K562 (cell line): ENCODE results near the gene POLRMT. TPM values are rescaled to one million over a fixed set of nuclear protein-coding genes. Genes with fewer than 3 reads are reported as not detected.

ENCODE experiments used
- CBFB ChIP-seq: sonication (generic); formaldehyde crosslinking; IDR thresholded peaks from 2 replicates; pipeline ENCODE4 v1.4.0; 2020; ENCODE audit warnings: mild to moderate bottlenecking, missing genetic modification reagents
- CBX1 ChIP-seq: sonication (generic); IDR thresholded peaks from 2 replicates; pipeline ENCODE4 v1.6.1; 2016; ENCODE audit warnings: antibody characterized with exemption, low read depth, mild to moderate bottlenecking
- CBX5 ChIP-seq: IDR thresholded peaks from 2 replicates; pipeline ENCODE4 v1.6.1; 2014; ENCODE audit warnings: low read depth, borderline replicate concordance
- ERF ChIP-seq: fragments of 450-650 bp; formaldehyde crosslinking; IDR thresholded peaks from 2 replicates; pipeline ENCODE4 v1.4.0; 2020; ENCODE audit warnings: mild to moderate bottlenecking, mixed read lengths
- GTF2E2 ChIP-seq: fragments of 200-800 bp; sonication (Bioruptor generic); IDR thresholded peaks from 2 replicates; pipeline ENCODE4 v1.6.1; 2016; ENCODE audit warnings: missing genetic modification characterization, missing compliant biosample characterization
- MYC ChIP-seq, 2 experiments: fragments of 250-450 bp in 1 of 2; sonication (Bioruptor Pico) in 1 of 2; IDR thresholded peaks; 2 replicates each; pipeline versions ENCODE4 v1.5.1 to v1.6.1; 2012 to 2021; ENCODE audit warnings: low read depth in 2 of 2, borderline replicate concordance in 1 of 2, improper control_type of control experiment in 1 of 2, low read length in 1 of 2, mild to moderate bottlenecking in 1 of 2, moderate library complexity in 1 of 2
- PHTF2 ChIP-seq: fragments of 250-450 bp; sonication (Bioruptor Pico); IDR thresholded peaks from 2 replicates; pipeline ENCODE4 v1.5.0; 2021; ENCODE audit warnings: mild to moderate bottlenecking
- POU5F1 ChIP-seq: fragments of 150-350 bp; IDR thresholded peaks from 2 replicates; pipeline ENCODE4 v1.6.1; 2014; ENCODE audit warnings: borderline replicate concordance, low read length, low read depth, mild to moderate bottlenecking; ENCODE audit not compliant: partially characterized antibody
- SLC30A9 ChIP-seq: fragments of 250-450 bp; sonication (Bioruptor Pico); IDR thresholded peaks from 2 replicates; pipeline ENCODE4 v1.8.0; 2022; ENCODE audit warnings: mild to moderate bottlenecking, moderate library complexity
- TRIM24 ChIP-seq, 2 experiments: fragments of 450-650 bp; IDR thresholded peaks; 2 replicates each; pipeline ENCODE4 v1.6.1; 2016
- ZNF121 ChIP-seq: sonication (generic); formaldehyde crosslinking; conservative IDR thresholded peaks from 2 replicates; pipeline ENCODE4 v1.8.0; 2022; ENCODE audit warnings: missing genetic modification reagents
- ZNF232 ChIP-seq: sonication (generic); formaldehyde crosslinking; IDR thresholded peaks from 2 replicates; pipeline ENCODE4 v1.8.0; 2022; ENCODE audit warnings: mild to moderate bottlenecking, missing genetic modification reagents
- polyA plus RNA-seq, 8 experiments: library from polyadenylated mRNA; depleted of rRNA in 4 of 8; stranded (reverse) in 5 of 8; unstranded in 3 of 8; fragments of >200 nt; fragmentation: Nextera tagmentation in 2 of 8; fragmentation: Illumina TruSeq in 1 of 8; extraction: Ambion mirVana in 2 of 8; extraction: Trizol in 1 of 8; gene quantifications; 2 replicates each; pipeline versions ENCODE4 v1.2.1 to v1.2.3, GENCODE V29; 2011 to 2014; ENCODE audit warnings: inconsistent platforms in 1 of 8, missing spikeins in 1 of 8
- total RNA-seq, 7 experiments: library from RNA; depleted of rRNA in 6 of 7; stranded (reverse); fragments of >200 nt in 6 of 7; fragmentation: Illumina TruSeq in 2 of 7; extraction: Trizol in 2 of 7; gene quantifications; 2 replicates each; pipeline versions ENCODE4 v1.2.1 to v1.2.3, GENCODE V29; 2011 to 2021; ENCODE audit warnings: low replicate concordance in 1 of 7
- TF ChIP-seq, protein P1 (sequence below), 2 experiments: fragments of 450-650 bp; formaldehyde crosslinking in 1 of 2; IDR thresholded peaks; 2 replicates each; pipeline versions ENCODE4 v1.4.0 to v1.6.1; 2014 to 2020; ENCODE audit warnings: mild to moderate bottlenecking in 2 of 2, borderline replicate concordance in 1 of 2, low read depth in 1 of 2
- TF ChIP-seq, protein P2 (sequence below): fragments of 450-650 bp; IDR thresholded peaks from 2 replicates; pipeline ENCODE4 v1.7.0; 2016; ENCODE audit warnings: borderline replicate concordance
- TF ChIP-seq, protein P3 (sequence below): fragments of 250-450 bp; sonication (Bioruptor Pico); IDR thresholded peaks from 2 replicates; pipeline ENCODE4 v1.4.0; 2020; ENCODE audit warnings: mild to moderate bottlenecking, moderate library complexity

POLRMT gene
- total and polyA plus RNA-seq, 9 of the 15 experiments (the other 6 are each of a cell fraction or from before 2014, with no cell fraction given): 30.3 to 144 (median 68.0) TPM

DNA sequence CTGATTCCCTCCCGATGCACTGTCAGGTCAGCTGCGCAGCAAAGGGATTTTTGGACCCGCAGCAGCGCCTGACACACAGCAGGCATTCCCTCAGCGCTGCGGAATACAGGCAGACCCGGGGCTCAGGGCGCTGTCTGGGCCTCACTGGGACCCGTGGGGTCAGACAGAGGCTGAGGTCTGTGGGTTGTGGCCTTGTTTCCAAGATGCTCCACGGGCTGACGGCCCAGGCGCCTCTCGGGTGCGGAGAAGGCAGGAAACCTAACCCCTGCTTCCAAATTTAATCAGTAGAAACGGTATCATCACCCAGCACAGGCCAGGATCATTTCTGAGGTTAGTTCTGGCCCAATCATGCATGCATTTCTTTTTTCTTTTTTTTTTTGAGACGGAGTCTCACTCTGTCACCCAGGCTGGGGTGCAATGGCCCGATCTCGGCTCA is 30.4 kb upstream of the POLRMT start (continued):
- TF ChIP-seq, protein P1, sequence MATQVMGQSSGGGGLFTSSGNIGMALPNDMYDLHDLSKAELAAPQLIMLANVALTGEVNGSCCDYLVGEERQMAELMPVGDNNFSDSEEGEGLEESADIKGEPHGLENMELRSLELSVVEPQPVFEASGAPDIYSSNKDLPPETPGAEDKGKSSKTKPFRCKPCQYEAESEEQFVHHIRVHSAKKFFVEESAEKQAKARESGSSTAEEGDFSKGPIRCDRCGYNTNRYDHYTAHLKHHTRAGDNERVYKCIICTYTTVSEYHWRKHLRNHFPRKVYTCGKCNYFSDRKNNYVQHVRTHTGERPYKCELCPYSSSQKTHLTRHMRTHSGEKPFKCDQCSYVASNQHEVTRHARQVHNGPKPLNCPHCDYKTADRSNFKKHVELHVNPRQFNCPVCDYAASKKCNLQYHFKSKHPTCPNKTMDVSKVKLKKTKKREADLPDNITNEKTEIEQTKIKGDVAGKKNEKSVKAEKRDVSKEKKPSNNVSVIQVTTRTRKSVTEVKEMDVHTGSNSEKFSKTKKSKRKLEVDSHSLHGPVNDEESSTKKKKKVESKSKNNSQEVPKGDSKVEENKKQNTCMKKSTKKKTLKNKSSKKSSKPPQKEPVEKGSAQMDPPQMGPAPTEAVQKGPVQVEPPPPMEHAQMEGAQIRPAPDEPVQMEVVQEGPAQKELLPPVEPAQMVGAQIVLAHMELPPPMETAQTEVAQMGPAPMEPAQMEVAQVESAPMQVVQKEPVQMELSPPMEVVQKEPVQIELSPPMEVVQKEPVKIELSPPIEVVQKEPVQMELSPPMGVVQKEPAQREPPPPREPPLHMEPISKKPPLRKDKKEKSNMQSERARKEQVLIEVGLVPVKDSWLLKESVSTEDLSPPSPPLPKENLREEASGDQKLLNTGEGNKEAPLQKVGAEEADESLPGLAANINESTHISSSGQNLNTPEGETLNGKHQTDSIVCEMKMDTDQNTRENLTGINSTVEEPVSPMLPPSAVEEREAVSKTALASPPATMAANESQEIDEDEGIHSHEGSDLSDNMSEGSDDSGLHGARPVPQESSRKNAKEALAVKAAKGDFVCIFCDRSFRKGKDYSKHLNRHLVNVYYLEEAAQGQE (IDR thresholded peaks at IDR 0.05; ENCODE audit: borderline replicate concordance): no peak
- TF ChIP-seq, protein P1 (CRISPR knock-in tag; IDR thresholded peaks at IDR 0.05; ENCODE audit: low read depth): no peak
- TF ChIP-seq ZNF121: no peak
- TF ChIP-seq, protein P2, sequence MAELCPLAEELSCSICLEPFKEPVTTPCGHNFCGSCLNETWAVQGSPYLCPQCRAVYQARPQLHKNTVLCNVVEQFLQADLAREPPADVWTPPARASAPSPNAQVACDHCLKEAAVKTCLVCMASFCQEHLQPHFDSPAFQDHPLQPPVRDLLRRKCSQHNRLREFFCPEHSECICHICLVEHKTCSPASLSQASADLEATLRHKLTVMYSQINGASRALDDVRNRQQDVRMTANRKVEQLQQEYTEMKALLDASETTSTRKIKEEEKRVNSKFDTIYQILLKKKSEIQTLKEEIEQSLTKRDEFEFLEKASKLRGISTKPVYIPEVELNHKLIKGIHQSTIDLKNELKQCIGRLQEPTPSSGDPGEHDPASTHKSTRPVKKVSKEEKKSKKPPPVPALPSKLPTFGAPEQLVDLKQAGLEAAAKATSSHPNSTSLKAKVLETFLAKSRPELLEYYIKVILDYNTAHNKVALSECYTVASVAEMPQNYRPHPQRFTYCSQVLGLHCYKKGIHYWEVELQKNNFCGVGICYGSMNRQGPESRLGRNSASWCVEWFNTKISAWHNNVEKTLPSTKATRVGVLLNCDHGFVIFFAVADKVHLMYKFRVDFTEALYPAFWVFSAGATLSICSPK: no peak
- no peak for TF ChIP-seq POU5F1
- TF ChIP-seq PHTF2: no peak
- TF ChIP-seq SLC30A9: no peak
- no peak for TF ChIP-seq ERF
- 0 out of 2 replicates have a peak, but pooled peaks have one; percentile 73 for TF ChIP-seq CBX5
- no peak for TF ChIP-seq MYC (IDR thresholded peaks at IDR 0.05; ENCODE audit: low read depth, low read length)
- peak; percentile 72; the same call in 1 of the 2 replicates for TF ChIP-seq MYC (CRISPR knock-in tag; IDR thresholded peaks at IDR 0.05; ENCODE audit: borderline replicate concordance, low read depth)
- 0 out of 2 replicates have a peak, but pooled peaks have one; percentile 33 for TF ChIP-seq CBX1
- TF ChIP-seq GTF2E2 (tag): no peak
- no peak for TF ChIP-seq TRIM24 (IDR thresholded peaks at IDR 0.05)
- no peak for TF ChIP-seq CBFB (CRISPR knock-in tag)
- TF ChIP-seq, protein P3, sequence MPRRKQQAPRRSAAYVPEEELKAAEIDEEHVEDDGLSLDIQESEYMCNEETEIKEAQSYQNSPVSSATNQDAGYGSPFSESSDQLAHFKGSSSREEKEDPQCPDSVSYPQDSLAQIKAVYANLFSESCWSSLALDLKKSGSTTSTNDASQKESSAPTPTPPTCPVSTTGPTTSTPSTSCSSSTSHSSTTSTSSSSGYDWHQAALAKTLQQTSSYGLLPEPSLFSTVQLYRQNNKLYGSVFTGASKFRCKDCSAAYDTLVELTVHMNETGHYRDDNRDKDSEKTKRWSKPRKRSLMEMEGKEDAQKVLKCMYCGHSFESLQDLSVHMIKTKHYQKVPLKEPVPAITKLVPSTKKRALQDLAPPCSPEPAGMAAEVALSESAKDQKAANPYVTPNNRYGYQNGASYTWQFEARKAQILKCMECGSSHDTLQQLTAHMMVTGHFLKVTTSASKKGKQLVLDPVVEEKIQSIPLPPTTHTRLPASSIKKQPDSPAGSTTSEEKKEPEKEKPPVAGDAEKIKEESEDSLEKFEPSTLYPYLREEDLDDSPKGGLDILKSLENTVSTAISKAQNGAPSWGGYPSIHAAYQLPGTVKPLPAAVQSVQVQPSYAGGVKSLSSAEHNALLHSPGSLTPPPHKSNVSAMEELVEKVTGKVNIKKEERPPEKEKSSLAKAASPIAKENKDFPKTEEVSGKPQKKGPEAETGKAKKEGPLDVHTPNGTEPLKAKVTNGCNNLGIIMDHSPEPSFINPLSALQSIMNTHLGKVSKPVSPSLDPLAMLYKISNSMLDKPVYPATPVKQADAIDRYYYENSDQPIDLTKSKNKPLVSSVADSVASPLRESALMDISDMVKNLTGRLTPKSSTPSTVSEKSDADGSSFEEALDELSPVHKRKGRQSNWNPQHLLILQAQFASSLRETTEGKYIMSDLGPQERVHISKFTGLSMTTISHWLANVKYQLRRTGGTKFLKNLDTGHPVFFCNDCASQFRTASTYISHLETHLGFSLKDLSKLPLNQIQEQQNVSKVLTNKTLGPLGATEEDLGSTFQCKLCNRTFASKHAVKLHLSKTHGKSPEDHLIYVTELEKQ: no peak
- TF ChIP-seq ZNF232 (CRISPR knock-in tag): no peak
